HUES48 (cell line): ENCODE results near the gene AKR1B1.

Source experiments
- H3K27ac ChIP-seq: one replicate; pipeline ENCODE4 v1.7.0; 2013; ENCODE audit warnings: low read depth, low read length, inconsistent platforms
- H3K27me3 ChIP-seq: 2 replicates; pipeline ENCODE4 v1.6.1; 2013; ENCODE audit warnings: mild to moderate bottlenecking, low read length; ENCODE audit not compliant: control insufficient read depth, insufficient read depth
- H3K36me3 ChIP-seq: 2 replicates; pipeline ENCODE4 v1.6.1; 2013; ENCODE audit warnings: low read length; ENCODE audit not compliant: control insufficient read depth, insufficient read depth
- H3K4me1 ChIP-seq: 2 replicates; pipeline ENCODE4 v1.6.1; 2013; ENCODE audit warnings: mild to moderate bottlenecking, low read length; ENCODE audit not compliant: control insufficient read depth, insufficient read depth
- H3K4me3 ChIP-seq: 2 replicates; pipeline ENCODE4 v1.5.1; 2013; ENCODE audit warnings: mild to moderate bottlenecking, low read depth, low read length
- H3K9ac ChIP-seq: 2 replicates; pipeline ENCODE4 v1.6.1; 2013; ENCODE audit warnings: mild to moderate bottlenecking, low read depth, low read length, moderate library complexity
- H3K9me3 ChIP-seq: 2 replicates; pipeline ENCODE4 v1.6.1; 2013; ENCODE audit warnings: low read length; ENCODE audit not compliant: control insufficient read depth, insufficient read depth

The AKR1B1 gene

DNA sequence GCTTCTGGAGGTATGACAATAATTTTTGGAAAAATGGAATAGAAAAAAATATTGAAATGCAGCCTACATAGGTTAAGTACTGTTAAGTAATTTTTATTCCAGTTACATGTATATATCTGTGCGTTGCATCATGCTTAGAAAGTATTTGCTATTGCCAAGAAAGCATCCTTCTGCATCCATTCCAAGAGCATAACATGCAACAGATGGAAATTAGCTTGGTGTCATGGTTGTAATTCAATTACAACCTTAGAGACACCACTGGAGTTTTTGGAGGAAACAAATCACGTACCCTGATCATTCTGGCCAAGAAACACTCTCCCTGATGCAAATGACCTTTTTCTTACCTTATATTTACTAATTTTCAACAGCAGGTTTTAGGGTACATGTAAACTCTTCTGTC lies 1.7 kb downstream of the AKR1B1 start:
- Histone ChIP-seq H3K4me3 (no peak overlapping the region), H3K27ac (no peak overlapping the region), H3K36me3 (peaks cover 23% of the 10 kb centered on the region), H3K9ac (no peak overlapping the region), H3K9me3 (no peaks in the 10 kb centered on the region), H3K27me3 (peaks cover 9% of the 10 kb centered on the region), H3K4me1 (peaks cover 5% of the 10 kb centered on the region; the same call in 1 of the 2 replicates)

DNA sequence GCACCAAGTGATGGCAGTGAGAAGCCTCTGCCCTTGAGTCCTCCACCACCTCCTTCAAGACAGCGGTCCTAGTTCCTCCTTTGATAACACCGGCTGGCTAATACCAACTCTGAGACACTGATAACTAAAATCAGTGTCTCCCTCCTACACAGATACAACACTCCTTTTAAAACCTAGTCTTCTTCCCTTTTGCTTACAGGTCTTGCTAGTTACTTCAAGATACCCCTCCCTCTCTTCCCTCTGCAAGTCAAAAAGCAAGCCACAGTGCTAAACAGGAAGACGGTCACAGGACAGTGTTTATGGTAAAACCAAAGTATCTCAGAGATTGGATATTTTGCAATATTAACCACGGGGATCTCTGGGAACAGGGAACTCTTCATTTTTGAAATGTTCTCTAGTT lies 4.6 kb downstream of the AKR1B1 start:
- Histone ChIP-seq H3K36me3 (peaks cover 47% of the 10 kb centered on the region), H3K27me3 (no peaks in the 10 kb centered on the region), H3K9ac (no peak overlapping the region), H3K4me1 (peaks cover 5% of the 10 kb centered on the region; the same call in 1 of the 2 replicates), H3K9me3 (no peaks in the 10 kb centered on the region), H3K27ac (no peak overlapping the region), H3K4me3 (no peak overlapping the region)

DNA sequence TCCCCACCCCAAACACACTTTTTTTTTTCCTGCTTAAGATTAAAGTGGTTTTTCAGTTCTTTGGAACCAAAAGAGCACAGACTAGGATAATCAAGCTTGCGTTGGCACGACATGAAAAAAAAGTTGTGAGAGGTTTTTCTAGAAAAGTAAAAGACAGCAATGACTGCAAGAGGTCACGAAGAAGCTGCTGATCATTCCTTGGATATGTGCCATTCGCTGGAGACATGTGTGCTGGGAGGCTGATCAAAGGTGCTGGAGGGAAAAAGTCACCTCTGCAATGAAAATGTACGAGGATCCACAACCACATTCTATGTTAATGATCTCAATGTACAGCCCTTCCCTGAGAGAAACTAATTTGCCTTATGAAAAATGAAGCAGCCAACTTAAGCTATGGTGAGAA lies 5.4 kb downstream of the AKR1B1 start:
- Histone ChIP-seq H3K27ac (no peak overlapping the region), H3K9ac (no peak overlapping the region), H3K9me3 (no peaks in the 10 kb centered on the region), H3K4me1 (peaks cover 5% of the 10 kb centered on the region; the same call in 1 of the 2 replicates), H3K27me3 (no peaks in the 10 kb centered on the region), H3K36me3 (peaks cover 53% of the 10 kb centered on the region), H3K4me3 (no peak overlapping the region)

DNA sequence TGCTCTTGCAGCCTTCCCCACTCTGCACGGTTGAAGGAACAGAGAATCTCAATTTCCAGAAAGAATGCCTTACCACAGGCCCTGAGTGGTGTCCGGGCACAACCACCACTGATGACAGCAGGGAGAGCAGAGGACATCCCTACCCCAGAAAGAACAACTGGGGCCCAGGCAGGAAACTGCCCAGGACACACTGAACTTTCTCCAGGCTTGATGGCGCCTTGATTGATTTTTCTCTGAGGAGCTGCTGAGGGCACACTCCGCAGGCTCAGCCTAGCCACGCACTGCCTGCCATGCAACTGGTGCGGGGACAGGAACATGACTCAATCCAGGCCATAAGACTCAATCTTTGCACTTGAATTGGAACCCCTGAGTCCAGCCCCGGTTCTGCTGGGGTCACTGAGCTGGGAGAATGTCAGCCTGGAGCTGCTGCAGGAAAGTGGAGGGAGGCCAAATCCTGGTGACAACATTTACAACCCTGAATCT lies 5.9 kb downstream of the AKR1B1 start:
- no peaks in the 10 kb centered on the region for H3K27me3 ChIP-seq
- no peak overlapping the region for H3K4me3 ChIP-seq
- no peaks in the 10 kb centered on the region for H3K9me3 ChIP-seq
- no peak overlapping the region for H3K27ac ChIP-seq
- peaks cover 5% of the 10 kb centered on the region; the same call in 1 of the 2 replicates for H3K4me1 ChIP-seq
- no peak overlapping the region for H3K9ac ChIP-seq
- H3K36me3 ChIP-seq, result peaks cover 58% of the 10 kb centered on the region

DNA sequence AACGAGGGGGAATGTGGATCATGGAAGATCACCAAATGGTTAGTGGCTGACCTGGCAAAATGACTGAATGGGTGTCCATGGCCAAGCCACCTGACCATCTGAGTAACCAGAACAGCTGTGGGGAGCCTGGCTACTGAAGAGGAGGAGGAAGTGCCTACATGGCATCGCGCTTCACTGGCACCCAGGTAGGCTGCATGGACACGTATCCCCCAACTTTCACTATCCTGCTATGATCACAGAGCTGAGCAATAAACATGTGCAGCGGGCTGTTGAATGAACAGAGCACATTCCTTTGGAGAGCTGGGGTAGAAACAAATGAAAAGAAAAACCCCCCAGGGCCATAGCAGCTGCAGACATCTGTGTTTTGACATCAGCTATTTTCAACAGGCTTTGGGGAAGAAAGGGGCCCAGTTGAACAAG lies 6.5 kb downstream of the AKR1B1 start:
- no peaks in the 10 kb centered on the region for H3K27me3 ChIP-seq
- no peak overlapping the region for H3K27ac ChIP-seq
- no peaks in the 10 kb centered on the region for H3K4me1 ChIP-seq
- H3K9ac ChIP-seq, result no peak overlapping the region
- H3K4me3 ChIP-seq, result no peak overlapping the region
- peaks cover 64% of the 10 kb centered on the region for H3K36me3 ChIP-seq
- H3K9me3 ChIP-seq, result no peaks in the 10 kb centered on the region

DNA sequence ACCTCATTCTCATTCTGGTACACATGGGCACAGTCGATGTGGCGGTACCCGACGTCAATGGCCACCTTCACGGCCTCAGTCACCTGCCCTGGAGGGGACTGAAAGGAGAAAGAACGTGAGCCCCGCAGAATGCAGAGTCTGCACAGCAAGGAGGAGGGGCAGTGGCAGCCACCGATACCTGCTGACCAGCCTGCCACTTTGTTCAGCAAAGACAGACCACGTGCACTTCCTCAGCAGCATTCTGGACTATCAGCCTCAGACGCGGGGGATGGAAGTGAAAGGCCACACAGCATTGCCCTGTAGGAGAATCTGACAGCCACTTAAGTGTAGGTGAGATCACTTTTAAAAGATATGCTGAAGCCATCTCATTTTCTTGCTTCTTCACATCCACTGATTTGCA lies 7.2 kb downstream of the AKR1B1 start:
- Histone ChIP-seq H3K27me3 (no peaks in the 10 kb centered on the region), H3K4me1 (no peaks in the 10 kb centered on the region), H3K9me3 (no peaks in the 10 kb centered on the region), H3K36me3 (peaks cover 64% of the 10 kb centered on the region), H3K9ac (no peak overlapping the region), H3K27ac (no peak overlapping the region), H3K4me3 (no peak overlapping the region)

DNA sequence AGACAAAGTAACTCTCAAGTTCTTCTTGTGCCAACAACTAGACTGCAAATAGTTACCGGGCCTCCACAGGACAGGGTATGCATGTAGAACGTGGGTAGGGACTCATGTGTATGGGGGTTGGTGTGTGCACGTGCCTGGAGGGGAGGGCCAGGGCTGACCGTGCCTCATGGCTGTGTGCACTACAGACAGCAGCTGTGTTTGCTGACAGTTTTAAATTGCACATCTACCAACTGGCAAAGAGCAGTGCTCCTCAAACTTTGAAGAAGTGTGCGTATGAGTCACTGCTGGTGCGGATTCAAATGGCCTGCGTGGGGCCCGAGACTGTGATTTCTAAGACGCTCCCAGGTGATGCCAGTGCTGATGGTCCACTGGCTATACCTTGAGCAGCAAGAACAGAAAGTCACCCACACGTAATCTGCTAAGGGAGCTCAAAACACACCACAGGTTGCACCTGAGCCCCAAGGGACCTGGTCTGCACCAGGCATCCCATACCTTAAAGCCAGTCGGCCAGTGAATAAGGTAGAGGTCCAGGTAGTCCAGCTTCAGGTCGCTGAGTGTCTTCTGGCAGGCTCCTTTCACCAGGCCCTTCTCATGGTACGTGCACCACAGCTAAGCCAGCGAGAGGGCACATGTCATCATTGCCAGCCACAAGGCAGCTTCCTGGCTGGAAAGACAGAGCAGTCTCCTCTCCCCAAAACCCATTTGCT lies 8.5 kb downstream of the AKR1B1 start:
- no peaks in the 10 kb centered on the region for H3K27me3 ChIP-seq
- no peaks in the 10 kb centered on the region for H3K4me1 ChIP-seq
- H3K9me3 ChIP-seq, result no peaks in the 10 kb centered on the region
- peaks cover 67% of the 10 kb centered on the region for H3K36me3 ChIP-seq
- H3K9ac ChIP-seq, result no peak overlapping the region
- H3K4me3 ChIP-seq, result no peak overlapping the region
- no peak overlapping the region for H3K27ac ChIP-seq

DNA sequence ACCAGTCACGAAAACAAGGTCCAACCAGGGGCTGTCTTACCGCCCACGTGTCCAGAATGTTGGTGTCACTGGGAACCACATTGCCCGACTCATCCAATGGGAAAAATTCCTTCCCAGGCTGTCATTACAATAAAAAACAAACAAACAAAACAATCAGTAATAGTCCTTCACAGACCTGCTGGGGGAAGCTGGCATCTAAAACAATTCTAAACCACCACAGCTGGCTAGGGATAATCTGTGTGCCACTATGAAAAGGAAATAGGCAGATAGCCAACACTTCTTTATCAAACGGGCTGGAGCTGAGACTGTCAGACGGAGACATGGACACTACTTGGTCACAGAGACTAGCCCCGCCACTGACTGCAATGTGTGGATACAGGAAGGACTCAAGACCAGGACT lies 9.2 kb downstream of the AKR1B1 start:
- no peaks in the 10 kb centered on the region for H3K9me3 ChIP-seq
- peaks cover 70% of the 10 kb centered on the region for H3K36me3 ChIP-seq
- H3K27me3 ChIP-seq, result no peaks in the 10 kb centered on the region
- H3K4me3 ChIP-seq, result no peak overlapping the region
- H3K4me1 ChIP-seq, result no peaks in the 10 kb centered on the region
- no peak overlapping the region for H3K27ac ChIP-seq
- no peak overlapping the region for H3K9ac ChIP-seq

DNA sequence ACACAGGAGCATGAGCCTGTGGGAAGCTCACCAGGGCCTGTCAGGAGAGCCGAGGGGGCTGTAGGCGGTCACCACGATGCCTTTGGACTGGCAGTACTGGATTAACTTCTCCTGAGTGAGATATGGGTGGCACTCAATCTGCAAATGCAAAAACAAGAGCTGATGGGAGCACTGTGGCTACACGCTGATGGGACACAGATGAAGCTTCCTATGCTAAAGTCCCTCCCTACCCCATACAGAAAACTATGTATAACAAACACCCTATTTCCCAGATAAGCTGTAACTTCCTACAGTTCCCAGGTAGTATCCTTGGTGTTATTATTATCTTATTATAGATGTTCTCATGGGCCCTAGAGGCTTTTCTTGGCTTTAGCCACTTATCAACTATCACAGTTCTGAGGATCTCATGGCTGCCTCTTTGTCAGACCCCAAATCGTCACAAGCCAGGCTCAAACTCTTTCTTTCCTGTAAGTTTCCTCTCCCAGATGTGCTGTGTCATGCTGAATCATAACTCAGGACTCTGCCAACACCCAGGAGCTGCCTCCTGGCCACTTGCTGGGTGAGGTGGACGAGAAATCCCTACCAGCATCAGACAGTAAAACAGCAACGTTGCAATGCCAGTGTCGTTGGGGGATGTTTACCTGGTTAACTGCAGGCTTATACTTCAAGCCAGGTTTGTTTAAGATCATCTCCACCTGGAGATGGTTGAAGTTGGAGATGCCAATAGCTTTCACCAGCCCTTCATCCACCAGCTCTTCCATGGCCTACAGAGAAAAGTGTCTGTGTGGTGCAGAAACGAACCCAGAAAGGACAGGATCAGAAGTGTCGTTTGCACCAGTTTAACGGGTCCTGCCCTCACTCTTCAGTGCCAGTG lies 10.3 kb downstream of the AKR1B1 start:
- Histone ChIP-seq H3K9me3 (no peaks in the 10 kb centered on the region), H3K27me3 (no peaks in the 10 kb centered on the region), H3K27ac (no peak overlapping the region), H3K4me3 (no peak overlapping the region), H3K9ac (no peak overlapping the region), H3K36me3 (peaks cover 81% of the 10 kb centered on the region), H3K4me1 (no peaks in the 10 kb centered on the region)

DNA sequence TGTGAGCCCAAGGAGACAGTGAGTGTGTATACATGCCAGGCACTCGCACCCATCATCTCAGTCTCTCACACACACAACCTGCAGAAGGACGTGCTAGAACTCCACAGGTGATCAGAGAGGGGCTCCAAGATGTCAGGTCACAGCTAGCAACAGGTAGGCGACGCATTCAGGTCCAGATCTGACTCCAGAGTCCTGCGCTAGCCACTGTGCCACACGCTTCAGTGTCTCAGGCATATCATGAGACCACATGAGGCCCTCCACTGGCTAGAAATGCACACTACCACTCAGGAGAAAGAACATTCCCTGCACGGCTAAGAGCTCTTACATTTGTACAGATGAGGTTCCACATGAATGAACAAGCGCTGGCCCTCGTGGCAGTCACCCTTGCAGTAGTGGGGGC lies 11.5 kb downstream of the AKR1B1 start:
- Histone ChIP-seq H3K27ac (no peak overlapping the region), H3K36me3 (peaks cover 92% of the 10 kb centered on the region), H3K9ac (no peak overlapping the region), H3K4me3 (no peak overlapping the region), H3K4me1 (no peaks in the 10 kb centered on the region), H3K27me3 (no peaks in the 10 kb centered on the region), H3K9me3 (no peaks in the 10 kb centered on the region)

DNA sequence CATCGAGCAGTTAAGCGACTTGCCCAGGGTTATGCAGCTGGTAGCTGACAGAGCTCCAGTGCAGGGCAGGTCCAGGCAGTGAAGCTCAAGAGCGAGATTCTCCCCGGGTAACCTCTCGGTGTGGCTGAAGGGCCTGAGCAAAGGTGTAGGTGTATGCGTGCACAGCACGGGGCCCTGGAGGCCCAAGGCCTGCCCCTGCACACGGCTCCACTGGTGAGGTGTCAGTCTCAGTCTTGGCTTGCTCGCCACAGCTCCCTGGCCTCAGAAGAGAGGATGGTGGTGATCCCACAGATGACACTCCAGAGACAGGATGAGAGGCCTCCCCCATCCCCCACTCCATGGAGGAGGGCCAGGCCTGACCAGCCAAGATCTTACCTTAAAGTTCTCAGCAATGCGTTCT lies 12.0 kb downstream of the AKR1B1 start:
- no peak overlapping the region for H3K4me3 ChIP-seq
- H3K9ac ChIP-seq, result no peak overlapping the region
- H3K27me3 ChIP-seq, result no peaks in the 10 kb centered on the region
- H3K4me1 ChIP-seq, result no peaks in the 10 kb centered on the region
- H3K27ac ChIP-seq, result no peak overlapping the region
- peaks cover 95% of the 10 kb centered on the region for H3K36me3 ChIP-seq
- no peaks in the 10 kb centered on the region for H3K9me3 ChIP-seq
